Right ventricle myocardium inferior (tissue), 1 donor: ENCODE data around the gene KCNMB4. TPM values are rescaled to one million over a fixed set of nuclear protein-coding genes. Genes with fewer than 3 reads are reported as not detected.

Source experiments
- ATAC-seq: fragments of 200-7000 bp; cut with Tn5 transposase; one replicate; pipeline ENCODE4 v1.9.1; 2020; ENCODE audit warnings: mild to moderate bottlenecking, moderate library complexity
- DNase-seq: peaks from one replicate; pipeline ENCODE4 v3.0.0; 2021; ENCODE audit errors: missing footprints
- intact Hi-C: fragments of 100-400 bp; cut with DNase I; formaldehyde crosslinking; loops from one replicate; pipeline ENCODE4 v1.11.0; 2022
- long read RNA-seq: library from polyadenylated mRNA; unstranded; transcript quantifications from one replicate; pipeline ENCODE4 v2.0.0, GENCODE V29; 2021
- total RNA-seq: library from RNA; stranded (reverse); fragmentation: NEBNext Ultra II Directional; extraction: Animal tissue kit (Norgen Biotek cat#: 25700); gene quantifications from one replicate; pipeline ENCODE4 v1.2.1, GENCODE V29; 2021
- donor health status: DM: no; HTN: yes; CAD: no; lungs with severe emphysema.

Gene KCNMB4, protein sequence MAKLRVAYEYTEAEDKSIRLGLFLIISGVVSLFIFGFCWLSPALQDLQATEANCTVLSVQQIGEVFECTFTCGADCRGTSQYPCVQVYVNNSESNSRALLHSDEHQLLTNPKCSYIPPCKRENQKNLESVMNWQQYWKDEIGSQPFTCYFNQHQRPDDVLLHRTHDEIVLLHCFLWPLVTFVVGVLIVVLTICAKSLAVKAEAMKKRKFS
- 1.6 TPM for total RNA-seq
- long read RNA-seq, full-length matches to known transcripts = 4 of 4 reads
- long read RNA-seq, partial matches to known transcripts = 0 of 4 reads
- long read RNA-seq, other reads (novel, unspliced or antisense) = 0 of 4 reads

DNA sequence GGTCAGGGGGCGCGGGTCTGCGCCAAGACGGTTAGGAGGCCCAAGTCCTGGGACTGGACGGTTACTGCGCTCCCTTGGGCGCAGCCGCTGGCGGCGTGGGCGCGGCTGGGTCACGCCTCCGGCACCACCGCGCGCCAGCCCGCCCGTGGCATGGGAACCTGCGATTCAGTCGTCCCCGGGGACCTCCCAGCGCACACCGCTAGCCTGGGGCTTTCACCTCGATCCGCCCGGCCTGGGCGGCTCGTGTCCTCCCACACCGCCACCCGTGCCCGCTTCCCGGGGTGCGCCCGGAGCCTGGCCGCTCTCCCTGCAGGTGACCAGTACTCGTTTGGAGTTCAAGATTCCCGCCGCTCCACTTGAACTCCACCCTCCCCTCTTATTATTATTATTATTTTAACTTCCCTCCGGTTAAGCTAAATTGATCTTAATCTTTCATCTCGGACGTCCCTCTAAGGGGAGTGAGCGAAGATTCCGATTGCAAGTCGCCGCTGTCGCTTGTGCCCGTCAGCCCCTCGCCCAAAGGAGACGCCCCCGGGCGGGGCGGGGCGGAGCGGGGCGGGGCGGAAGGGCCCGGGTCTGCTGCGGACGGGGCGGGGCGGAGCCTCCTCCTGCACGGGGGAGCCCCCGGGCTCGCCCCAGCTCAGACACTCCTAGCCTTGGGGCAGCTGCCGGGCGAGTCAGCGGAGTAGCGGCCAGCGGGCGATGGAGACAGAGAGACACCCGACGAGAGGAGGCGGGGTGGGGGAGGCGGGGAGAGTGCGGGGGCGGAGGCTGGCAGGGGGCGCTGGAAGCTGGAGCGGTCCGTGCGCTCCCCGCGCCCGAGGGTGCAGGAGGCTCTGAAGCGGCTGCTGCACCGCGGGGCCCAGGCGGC lies at the start of gene KCNMB4:
KCNMB4 (plus strand) TSS at position 643 of the 871 bp plus-strand sequence. CDS start 445 bp downstream, outside the sequence.
- intact Hi-C loops = loop anchor here (10.0 kb wide), 2 partner anchors 121 to 209 kb away; partner anchors contain the start of gene CNOT2
- DNase-seq (peak; percentile 86), ATAC-seq (peak; percentile 88)

DNA sequence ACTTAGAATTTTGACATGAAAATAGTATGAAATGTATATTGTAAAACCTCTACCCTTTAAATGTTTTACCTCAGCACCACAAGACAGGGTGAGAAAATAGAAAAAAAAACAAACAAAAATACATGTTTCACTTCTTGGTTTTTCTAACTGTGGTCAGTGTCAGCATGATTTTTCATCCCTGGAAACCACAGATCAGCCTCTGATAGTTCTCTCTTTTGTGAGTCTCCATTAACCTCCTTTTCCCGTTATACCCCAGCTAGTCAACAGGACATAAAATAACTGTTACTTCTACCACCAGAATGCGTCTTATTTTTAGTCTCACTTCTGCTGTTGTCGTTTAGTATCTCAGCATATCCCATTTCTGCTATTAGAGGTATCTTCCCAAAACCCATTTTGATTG lies 48.3 kb upstream of the KCNMB4 start:
- DNase-seq = no peak
- no peak for ATAC-seq
- intact Hi-C loops = no loop called here

DNA sequence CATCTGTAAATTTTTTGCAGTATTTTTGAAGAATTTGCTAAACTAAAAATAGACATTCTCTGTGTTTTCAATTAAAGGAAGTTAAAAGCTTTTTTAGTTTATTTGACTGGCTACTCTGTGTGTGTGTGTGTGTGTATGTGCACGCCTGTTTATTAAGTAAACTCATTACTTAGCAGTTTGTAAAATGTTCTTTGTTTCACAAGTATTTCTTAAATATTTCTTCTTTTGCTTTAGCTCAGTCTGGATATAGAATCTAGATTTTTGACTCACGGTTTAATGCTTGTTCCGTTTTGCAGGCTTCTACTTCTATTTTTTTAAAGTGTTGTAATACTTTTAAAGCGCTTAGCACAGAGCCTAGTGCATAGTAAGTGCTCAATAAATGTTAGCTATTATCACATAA lies 46.5 kb upstream of the KCNMB4 start:
- DNase-seq (no peak), ATAC-seq (no peak)
- intact Hi-C loops = no loop called here

DNA sequence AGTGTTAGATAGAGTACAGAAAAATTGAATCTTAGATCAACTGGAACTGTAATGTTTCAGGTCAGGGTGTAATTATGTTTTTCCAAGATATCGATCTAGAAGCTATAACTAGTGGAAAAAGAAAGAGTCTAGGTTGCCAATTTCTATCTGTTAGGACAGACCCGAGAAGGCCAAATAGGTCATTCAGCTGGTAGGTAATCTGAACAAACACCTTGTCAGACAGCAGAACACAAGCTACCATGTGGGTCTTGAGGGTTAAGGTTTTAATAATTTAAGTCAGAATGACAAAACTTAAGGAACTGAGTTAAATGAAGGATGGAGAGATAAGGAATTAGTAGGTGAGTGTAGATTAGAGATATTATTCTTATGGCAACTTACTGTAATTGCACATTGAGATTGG lies 44.9 kb upstream of the KCNMB4 start:
- ATAC-seq (no peak), DNase-seq (no peak)
- intact Hi-C loops = no loop called here

DNA sequence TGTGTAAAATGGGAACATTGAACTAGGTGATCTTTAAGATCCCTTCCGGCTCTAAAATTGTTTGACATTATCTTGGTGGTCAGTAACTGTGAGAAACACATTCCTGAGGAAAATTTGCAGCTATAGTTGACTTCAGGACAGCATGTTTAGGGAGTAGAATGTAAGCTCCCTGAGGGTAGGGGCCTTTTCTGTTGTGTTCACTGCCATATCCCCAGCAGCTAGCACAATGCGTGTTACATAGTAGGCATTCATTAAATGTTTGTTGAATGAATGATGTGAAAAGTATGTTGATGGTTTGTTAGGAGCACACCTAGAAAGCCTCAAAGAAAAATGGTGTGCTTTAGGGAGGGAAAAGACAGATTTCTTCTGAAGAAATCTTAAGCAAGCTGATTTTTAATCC lies 38.5 kb upstream of the KCNMB4 start:
- intact Hi-C loops = no loop called here
- ATAC-seq (no peak), DNase-seq (no peak)

DNA sequence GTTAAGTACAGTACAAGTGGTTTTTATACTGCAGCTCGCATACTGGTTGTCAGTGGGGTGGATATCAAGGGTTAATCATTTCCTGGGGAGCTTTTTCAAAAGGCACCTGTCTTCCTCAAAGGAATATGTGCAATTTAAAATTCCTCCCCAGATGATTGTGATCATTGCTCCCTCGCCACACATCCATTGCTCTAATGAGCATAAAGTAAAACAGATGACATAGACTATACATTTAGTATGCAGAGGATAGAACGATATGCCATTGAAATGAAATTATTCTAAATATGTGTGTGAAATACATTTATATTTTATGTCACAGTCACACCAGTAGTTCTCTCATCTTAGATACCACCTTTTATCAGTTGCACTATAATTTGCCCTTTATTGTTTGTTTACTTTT lies 36.4 kb upstream of the KCNMB4 start:
- ATAC-seq (no peak), DNase-seq (no peak)
- intact Hi-C loops = no loop called here

DNA sequence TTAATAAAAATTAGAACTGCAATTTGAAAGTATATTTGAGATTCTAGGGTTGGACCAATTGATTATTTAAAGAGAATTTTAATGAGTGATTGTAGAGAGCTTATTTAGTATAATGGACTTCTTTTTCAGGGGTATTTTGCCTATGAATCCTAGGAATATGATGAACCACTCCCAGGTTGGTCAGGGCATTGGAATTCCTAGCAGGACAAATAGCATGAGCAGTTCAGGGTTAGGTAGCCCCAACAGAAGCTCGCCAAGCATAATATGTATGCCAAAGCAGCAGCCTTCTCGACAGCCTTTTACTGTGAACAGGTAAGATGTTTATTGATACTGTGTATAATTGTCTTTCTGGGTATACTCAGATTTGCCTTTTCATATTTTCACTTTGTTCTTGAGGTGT lies 35.9 kb upstream of the KCNMB4 start:
- ATAC-seq = no peak
- DNase-seq = no peak
- intact Hi-C loops = no loop called here

DNA sequence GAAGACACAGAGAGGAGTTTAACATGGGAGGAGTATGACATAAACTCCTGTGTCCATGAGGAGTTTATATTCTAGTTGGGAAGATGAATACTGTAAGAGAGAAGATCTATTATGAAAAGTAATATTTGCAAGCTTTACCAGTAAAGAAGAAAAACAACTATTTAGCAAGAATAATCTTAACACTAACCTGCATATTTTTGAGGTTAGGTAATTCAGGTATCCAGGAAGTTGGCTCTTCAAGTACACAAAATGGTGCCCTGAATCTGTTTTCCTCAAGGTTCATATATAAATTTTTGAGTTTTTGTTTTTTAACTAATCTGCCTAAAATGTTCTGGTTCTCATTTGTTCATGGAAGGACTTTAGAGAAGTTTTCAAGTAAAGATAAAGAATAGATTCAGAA lies 33.9 kb upstream of the KCNMB4 start:
- intact Hi-C loops = no loop called here
- no peak for ATAC-seq
- no peak for DNase-seq

DNA sequence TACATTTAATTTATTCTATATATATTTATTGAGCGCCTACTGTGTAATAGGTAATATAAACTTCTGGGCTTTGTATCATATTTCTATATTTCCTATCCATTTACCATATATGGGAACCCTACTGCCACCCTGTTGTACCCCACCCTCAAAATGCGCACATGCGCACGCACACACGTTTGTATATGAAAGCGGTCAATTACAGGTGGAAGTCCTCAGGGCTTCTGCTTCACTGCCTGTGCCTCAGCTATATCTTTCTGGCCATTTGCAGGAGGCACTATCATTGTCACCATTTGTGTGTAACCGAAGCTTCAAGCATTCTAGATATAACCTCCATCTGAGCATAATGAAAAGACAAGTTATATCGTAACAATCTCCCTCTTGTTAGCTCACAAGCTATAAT lies 31.3 kb upstream of the KCNMB4 start:
- ATAC-seq = no peak
- intact Hi-C loops = no loop called here
- peak; percentile 45 for DNase-seq

DNA sequence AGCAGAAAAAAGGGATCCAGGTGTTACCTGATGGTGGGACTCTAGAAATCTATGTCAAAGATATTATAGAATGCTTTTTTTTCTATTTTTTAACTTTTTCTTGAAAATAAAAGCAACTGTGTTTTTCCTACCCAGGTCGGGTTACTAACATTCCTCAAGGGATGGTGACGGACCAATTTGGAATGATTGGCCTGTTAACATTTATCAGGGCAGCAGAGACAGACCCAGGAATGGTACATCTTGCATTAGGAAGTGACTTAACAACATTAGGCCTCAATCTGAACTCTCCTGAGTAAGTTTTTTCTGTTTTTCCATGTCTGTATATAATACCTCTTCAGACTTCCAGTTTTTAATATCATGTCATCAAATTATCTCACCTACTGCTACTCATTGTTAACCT lies 27.6 kb upstream of the KCNMB4 start:
- DNase-seq (no peak), ATAC-seq (no peak)

DNA sequence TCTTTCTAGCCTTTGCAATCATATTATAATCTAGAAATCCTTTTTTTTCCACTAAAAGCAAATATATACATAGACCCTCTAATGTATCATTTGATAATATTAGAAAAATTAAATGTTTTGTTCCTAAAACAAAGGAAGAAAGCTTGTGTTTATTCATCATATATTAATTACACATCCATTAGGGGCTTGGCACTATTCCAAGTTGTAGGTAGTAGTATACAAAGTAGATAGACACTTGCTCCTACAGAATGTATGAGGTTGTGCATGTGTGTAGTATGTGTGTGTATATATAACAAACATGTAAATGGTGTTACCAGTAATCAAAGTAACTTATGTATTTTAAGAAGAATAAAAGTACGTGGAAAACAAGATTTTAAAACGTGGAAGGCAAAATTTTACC lies 15.0 kb upstream of the KCNMB4 start:
- no peak for DNase-seq
- no peak for ATAC-seq
- intact Hi-C loops = no loop called here

More for the DNA sequence above, 27.6 kb upstream of the KCNMB4 start:
- intact Hi-C loops = no loop called here

DNA sequence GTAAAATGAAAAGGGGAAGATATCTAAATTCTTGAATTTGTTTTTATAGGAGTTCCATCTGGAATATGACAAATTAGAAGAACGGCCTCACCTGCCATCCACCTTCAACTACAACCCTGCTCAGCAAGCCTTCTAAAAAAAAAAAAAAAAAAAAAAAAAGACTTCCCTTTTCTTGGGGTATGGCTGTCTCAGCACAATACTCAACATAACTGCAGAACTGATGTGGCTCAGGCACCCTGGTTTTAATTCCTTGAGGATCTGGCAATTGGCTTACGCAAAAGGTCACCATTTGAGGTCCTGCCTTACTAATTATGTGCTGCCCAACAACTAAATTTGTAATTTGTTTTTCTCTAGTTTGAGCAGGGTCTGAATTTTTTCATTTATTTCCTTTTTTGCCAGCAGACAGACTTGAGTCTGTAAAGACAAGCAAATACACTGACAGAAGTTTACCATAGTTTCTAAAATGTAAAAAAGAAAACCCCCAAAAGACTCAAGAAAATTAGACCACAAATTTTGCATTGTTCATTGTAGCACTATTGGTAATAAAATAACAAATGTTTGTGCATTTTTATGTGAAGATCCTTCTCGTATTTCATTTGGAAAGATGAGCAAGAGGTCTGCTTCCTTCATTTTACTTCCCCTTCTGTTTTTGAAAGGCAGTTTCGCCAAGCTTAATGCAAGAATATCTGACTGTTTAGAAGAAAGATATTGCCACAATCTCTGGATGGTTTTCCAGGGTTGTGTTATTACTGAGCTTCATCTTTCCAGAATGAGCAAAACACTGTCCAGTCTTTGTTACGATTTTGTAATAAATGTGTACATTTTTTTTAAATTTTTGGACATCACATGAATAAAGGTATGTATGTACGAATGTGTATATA lies 12.1 kb upstream of the KCNMB4 start:
- ATAC-seq = no peak
- intact Hi-C loops = no loop called here
- no peak for DNase-seq

DNA sequence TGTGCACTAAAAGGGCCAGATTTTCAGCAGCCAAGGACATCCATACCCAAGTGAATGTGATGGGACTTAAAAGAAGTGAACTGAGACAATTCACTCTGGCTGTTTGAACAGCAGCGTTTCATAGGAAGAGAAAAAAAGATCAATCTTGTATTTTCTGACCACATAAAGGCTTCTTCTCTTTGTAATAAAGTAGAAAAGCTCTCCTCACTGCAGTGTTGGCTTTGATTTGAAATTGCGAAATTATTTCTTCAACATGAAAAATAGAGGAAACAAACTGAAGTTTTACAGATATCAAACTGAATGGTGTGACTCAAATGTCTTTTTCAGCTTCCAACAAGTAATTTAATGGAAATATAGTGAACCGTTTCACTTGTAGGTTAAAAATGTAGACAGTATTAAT lies 11.3 kb upstream of the KCNMB4 start:
- intact Hi-C loops = no loop called here
- DNase-seq = no peak
- ATAC-seq = no peak

DNA sequence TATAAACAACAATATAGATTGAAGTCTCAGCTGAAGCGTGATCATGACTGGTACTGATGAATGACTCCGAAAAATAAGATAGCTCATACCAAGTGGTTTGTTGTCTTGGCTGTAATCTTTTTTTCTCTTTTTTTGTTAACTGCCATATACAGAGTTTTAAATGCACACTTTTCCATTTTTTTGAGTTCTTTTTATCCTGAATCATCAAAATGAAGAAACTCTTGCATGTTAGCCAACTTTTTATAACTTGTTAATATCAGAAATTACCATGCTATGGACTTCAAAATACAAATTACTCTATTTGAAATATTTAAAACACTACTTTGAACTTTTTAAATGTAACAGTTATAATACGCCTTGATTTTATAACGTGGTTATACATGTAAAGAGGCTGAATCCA lies 10.1 kb upstream of the KCNMB4 start:
- ATAC-seq = no peak

DNA sequence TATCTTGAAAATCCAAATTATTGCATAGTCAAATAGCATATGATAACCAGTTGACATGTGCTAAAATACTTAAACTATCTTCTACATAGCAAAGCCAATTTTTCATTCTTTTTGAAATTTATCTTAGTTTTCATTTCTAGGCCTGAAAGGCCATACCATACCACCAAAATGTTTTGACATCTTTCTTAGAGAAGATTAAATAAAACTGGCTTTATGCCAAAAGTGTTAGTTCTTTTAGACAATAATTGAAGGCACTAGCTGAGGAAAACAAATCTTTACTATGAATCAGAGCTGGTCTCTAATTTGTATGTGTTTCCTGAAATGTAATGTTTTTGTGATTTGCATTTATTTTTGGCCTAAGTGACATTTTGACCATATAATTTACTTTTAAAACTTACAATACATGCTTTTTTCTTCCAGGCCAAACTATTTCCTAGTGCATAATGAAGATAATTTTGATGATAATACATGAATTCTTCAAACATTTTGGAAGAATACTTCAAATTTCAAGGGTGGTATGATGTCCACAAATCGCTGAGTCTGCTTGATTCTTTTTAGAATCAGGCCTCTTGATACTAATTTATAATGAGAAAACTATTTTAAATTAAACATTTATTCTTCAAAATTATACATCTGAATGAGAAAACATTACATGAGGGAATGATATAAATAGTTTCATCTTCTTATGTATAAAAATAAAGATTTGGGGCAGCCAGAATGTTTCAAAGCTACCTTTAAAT lies 6.5 kb upstream of the KCNMB4 start:
- ATAC-seq (no peak), DNase-seq (no peak)
- intact Hi-C loops = loop anchor here (10.0 kb wide), 2 partner anchors 115 to 215 kb away; partner anchors contain the start of gene CNOT2

More for the DNA sequence above, 10.1 kb upstream of the KCNMB4 start:
- no peak for DNase-seq
- intact Hi-C loops = no loop called here

DNA sequence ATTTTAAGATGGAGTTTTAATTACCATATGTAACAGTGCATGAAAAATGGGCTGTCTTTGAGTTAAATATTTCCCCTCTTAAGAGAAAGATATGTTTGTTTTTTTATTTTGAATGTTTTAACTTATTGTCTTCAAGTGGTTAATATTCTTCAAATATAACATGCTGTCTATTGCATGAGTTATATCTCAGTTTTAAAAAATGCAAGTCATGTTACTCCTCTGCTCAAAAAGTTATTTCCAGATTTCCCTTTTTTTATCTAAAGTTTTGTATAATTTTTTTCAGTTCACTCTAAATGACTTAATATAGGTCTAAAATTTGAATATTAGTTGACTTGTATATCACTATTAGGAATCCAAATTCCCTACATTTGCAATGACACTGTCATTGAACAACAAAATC lies 5.9 kb upstream of the KCNMB4 start:
- DNase-seq (no peak), ATAC-seq (no peak)
- intact Hi-C loops = loop anchor here (10.0 kb wide), 2 partner anchors 115 to 215 kb away; partner anchors contain the start of gene CNOT2

DNA sequence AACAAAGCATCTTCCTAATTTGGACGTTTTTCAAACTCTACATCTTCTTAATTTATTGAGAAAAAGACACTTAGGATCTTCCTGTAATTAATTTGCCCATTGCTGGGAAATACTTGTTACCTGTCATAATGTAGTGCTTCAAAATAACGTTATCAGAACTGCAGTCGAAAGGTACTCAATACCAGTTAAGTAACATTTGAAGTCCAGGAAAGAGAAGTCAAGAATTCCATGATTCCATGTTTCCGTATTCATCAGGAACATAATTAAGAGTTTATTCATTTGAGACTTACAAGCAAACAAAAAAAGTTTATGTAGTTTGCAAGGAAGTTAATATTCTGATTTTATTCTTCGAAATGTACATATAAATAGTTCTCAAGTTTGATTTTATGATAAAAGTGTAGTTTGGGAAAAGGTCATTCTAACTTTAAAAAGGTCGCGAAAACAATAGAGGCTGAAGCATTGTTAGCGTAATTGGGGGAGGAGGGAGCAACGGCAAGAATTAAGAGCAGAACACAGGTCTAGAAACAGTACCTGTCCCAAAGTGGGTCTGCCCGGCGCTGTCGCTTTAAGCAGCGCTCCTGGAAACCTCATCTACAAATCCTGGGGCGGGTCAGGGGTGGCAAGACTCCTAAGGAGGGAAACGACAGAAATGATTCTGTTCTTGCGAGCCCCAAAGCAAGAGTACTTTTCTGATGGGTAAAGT lies 1.2 kb upstream of the KCNMB4 start:
- ATAC-seq (no peak), DNase-seq (peak; percentile 61)
- intact Hi-C loops = loop anchor here (10.0 kb wide), 2 partner anchors 120 to 210 kb away; partner anchors contain the start of gene CNOT2

DNA sequence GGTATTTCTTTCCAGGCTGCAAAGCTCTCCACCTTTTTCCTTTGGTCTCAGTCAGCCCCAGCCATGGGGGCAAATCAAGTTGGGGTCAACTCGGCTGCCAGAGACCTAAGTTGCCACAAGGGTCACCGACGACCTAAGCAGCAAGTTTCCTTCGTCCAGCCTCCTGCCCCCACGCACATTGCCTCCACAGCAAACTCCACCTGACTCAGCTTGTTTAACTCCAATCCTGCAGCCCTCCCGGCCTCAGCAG lies 767 bp upstream of the KCNMB4 start:
- ATAC-seq (no peak), DNase-seq (no peak)
- intact Hi-C loops = loop anchor here (10.0 kb wide), 2 partner anchors 121 to 209 kb away; partner anchors contain the start of gene CNOT2
